Stimulated activated CD4-positive, alpha-beta T cell treated with anti-CD3 and anti-CD28 coated beads, Interleukin-4, amount 100 ng/mL, for 4 hours (primary cell): Measurements from ENCODE around the gene ADAM8.

Experiments used
- DNase-seq, 2 experiments: peaks; one replicate each; pipeline ENCODE4 v3.0.0-alpha.2; 2020

Gene ADAM8

GRCh38 chr10:133281084-133281483, 4.4 kb upstream of the ADAM8 start:
- DNase-seq = no peak

GRCh38 chr10:133280391-133281059, 3.9 kb upstream of the ADAM8 start:
- no peak for DNase-seq

GRCh38 chr10:133279326-133280226, 2.9 kb upstream of the ADAM8 start:
- no peak for DNase-seq

- peak in 1 of 2 experiments; percentile 40 for DNase-seq
Measured at GRCh38 chr10:133278577-133279265, 2.1 kb upstream of the ADAM8 start.

GRCh38 chr10:133277993-133278576, 1.4 kb upstream of the ADAM8 start:
- DNase-seq = no peak

- DNase-seq = no peak
Measured at GRCh38 chr10:133277277-133277992, 767 bp upstream of the ADAM8 start.

GRCh38 chr10:133276100-133276434, 601 bp downstream of the ADAM8 start:
- DNase-seq = no peak

GRCh38 chr10:133275684-133276092, 980 bp downstream of the ADAM8 start:
- DNase-seq = peak in 1 of 2 experiments; percentile 37

- DNase-seq = peak; percentile 80 to 88
Measured at GRCh38 chr10:133274751-133275683, 1.7 kb downstream of the ADAM8 start.

- DNase-seq = no peak
Measured at GRCh38 chr10:133273534-133274143, 3.0 kb downstream of the ADAM8 start.

- DNase-seq = no peak
Measured at GRCh38 chr10:133272964-133273420, 3.7 kb downstream of the ADAM8 start.

- no peak for DNase-seq
Measured at GRCh38 chr10:133272301-133272963, 4.2 kb downstream of the ADAM8 start.

- DNase-seq = no peak
Measured at GRCh38 chr10:133271521-133272300, 5.0 kb downstream of the ADAM8 start.

- no peak for DNase-seq
Measured at GRCh38 chr10:133270773-133271297, 5.8 kb downstream of the ADAM8 start.

- DNase-seq = no peak
Measured at GRCh38 chr10:133270204-133270603, 6.5 kb downstream of the ADAM8 start.

- DNase-seq = no peak
Measured at GRCh38 chr10:133269367-133269766, 7.3 kb downstream of the ADAM8 start.

- no peak for DNase-seq
Measured at GRCh38 chr10:133268532-133268931, 8.1 kb downstream of the ADAM8 start.

GRCh38 chr10:133267829-133268228, 8.8 kb downstream of the ADAM8 start:
- no peak for DNase-seq

- DNase-seq = no peak
Measured at GRCh38 chr10:133267293-133267692, 9.4 kb downstream of the ADAM8 start.
